Activated CD4-positive, alpha-beta T cell treated with anti-CD3 and anti-CD28 coated beads, Interleukin-2, Interleukin-4, amounts not matched to agents 100 ng/mL and 50 ng/mL, durations not matched to agents 16 hours and 8 hours (primary cell): Measurements from ENCODE around the gene BICDL2.
A peak's percentile ranks its signal among the peaks of the same experiment; 100 is the strongest.
"Not testable (repeated sequence)": the region's sequence is repeated elsewhere in the genome, so short reads cannot be mapped to it uniquely, and the experiment has no call there.

Experiments used
- DNase-seq: peaks from one replicate; pipeline ENCODE4 v3.0.0-alpha.2; 2020; ENCODE audit warnings: low spot score

BICDL2 gene

DNA sequence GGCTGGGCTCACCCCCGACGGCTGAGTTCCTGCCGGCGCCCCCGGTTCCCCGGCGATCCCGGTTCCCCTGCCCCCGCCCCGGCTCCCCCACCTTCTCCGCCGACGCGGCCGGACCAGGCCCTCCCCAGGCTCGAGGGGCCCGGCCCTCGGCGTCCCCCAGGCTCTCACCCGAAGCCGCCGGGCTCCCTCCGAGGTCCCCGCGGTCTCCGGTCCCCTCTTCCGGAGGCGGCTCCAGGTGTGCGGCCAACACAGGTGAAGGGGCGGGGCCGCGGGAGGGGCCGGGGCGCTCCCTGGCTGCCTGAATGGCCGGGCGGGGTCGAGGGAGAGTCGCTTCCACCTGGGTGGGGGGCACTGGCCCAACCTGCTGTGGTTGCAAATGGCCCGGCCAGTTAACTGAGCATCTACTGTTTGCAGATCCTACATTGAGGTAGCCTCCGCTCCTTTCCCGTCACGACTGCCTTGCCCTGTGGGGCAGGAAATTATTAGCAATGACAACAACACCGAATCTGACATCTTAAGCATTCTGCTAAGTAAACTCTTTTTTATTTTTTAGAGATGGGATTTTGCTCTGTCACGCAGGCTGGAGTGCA, at the start of gene BICDL2:
TSS of gene BICDL2 (minus strand) at position 219 of the 590 bp plus-strand sequence. CDS start 1,448 bp downstream, outside the sequence.
- DNase-seq: no peak

DNA sequence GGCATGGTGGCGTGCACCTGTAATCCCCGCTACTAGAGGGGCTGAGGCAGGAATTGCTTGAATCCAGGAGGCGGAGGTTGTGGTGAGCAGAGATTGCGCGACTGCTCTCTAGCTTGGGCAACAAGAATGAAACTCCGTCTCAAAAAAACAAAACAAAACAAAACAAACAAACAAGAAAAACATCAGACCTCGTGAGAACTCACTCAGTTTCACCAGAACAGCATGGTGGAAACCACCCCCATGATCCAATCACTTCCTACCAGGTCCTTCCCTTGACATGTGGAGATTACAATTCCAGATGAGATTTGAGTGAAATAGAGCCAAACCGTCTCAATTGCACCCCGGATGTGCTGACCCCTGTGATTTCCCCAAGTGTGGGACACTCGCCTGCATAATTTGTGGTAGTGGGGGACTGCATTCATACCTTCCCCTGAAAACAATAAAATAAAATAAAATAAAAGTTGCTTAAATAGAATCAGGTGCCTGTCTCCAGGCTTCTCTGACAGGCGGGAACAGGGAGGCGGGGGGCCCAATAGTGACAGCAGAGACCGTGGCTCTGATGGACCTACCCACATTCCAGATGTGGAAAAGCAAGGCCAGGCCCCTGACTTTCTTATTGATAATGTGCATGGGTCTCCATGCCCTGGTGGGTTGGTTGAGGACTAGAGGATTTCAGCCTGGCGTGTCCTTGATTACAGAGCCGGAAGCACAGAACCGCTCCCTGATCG, 49.3 kb upstream of the BICDL2 start:
- no peak for DNase-seq

DNA sequence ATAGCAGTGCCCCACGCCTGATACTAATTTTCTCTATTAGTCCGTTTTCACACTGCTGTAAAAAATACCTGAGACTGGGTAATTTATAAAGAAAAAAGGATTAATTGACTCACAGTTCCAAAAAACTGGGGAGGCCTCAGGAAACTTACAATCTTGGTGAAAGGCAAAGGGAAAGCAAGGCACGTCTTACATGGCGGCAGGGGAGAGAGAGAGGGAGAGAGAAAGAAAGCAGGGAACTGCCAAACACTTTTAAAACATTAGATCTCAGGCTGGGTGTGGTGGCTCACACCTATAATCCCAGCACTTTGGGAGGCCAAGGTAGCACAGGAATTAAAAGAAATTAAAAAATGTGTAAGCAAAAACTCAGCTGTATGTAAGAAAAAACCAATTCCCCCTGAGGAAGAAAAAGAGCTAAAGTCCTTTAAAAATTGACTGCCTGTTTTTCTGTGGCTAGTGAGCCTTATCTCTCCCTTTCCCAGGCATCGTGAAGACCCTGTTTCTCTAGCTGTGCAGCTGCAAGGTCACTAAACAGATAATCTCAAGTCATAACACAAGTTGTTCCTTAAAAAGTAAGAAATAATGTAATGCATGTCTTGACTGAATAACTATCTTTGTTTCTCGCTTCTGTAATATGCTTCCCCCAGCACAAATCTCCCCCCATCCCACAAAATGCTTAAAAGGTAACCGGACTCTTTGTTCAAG, 48.4 kb upstream of the BICDL2 start:
- DNase-seq: no peak

GRCh38 chr16:3084491-3084890, 47.7 kb upstream of the BICDL2 start:
- DNase-seq: no peak

- not testable (repeated sequence) for DNase-seq
Observed at GRCh38 chr16:3083408-3083807, 46.7 kb upstream of the BICDL2 start.

DNA sequence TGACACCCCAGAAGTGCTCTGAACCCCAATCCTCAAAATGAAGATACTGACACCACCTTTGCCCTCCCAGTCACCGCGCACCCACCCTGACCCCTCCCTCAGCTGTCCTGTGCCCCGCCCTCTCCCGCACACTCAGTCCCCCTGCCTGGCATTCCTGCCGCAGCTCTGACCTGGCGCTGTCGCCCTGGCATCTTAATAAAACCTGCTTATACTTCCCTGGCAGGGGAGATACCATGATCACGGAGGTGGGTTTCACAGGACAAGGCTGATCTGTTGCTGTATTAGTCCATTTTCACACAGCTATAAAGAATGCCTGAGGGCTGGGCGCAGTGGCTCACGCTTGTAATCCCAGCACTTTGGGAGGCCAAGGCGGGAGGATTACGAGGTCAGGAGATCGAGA, 45.2 kb upstream of the BICDL2 start:
- DNase-seq: not testable (repeated sequence)

- no peak for DNase-seq
Observed at GRCh38 chr16:3080024-3080423, 43.3 kb upstream of the BICDL2 start.

- peak; percentile 42 for DNase-seq
Observed at GRCh38 chr16:3076577-3076976, 39.8 kb upstream of the BICDL2 start.

DNA sequence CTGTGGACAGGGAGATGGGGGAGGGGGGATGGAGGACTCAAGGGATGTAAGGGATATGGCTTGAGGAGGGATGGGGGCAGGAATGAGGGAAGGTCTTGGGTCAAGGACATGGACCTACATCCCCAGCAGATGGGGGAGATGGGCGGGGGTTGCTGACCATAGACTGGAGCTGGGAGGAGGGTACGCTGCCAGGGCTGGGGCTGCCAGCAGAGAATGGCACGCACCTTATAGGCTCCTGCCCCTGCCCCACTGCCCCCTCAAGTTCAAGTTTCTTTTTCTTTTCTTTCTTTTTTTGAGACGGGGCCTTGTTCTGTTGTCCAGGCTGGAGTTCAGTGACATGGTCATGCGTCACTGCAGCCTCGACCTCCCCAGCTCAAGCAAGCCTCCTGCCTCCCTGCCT, 39.2 kb upstream of the BICDL2 start:
- not testable (repeated sequence) for DNase-seq

- DNase-seq: peak; percentile 27
Observed at GRCh38 chr16:3075523-3075915, 38.8 kb upstream of the BICDL2 start.

- DNase-seq: peak; percentile 96
Observed at GRCh38 chr16:3074860-3075522, 38.2 kb upstream of the BICDL2 start.

- no peak for DNase-seq
Observed at GRCh38 chr16:3073448-3073847, 36.7 kb upstream of the BICDL2 start.

- DNase-seq: not testable (repeated sequence)
Observed at GRCh38 chr16:3072576-3073263, 36.0 kb upstream of the BICDL2 start.

- DNase-seq: peak; percentile 64
Observed at GRCh38 chr16:3072148-3072547, 35.4 kb upstream of the BICDL2 start.

- DNase-seq: no peak
Observed at GRCh38 chr16:3071655-3072054, 34.9 kb upstream of the BICDL2 start.

GRCh38 chr16:3070608-3071111, 33.9 kb upstream of the BICDL2 start:
- DNase-seq: no peak

DNA sequence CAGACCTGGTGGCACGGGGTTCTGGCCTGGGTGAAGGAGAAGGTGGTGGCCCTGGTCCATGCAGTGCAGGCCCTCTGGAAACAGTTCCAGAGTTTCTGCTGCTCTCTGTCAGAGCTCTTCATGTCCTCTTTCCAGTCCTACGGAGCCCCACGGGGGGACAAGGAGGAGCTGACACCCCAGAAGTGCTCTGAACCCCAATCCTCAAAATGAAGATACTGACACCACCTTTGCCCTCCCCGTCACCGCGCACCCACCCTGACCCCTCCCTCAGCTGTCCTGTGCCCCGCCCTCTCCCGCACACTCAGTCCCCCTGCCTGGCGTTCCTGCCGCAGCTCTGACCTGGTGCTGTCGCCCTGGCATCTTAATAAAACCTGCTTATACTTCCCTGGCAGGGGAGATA, 32.4 kb upstream of the BICDL2 start:
- DNase-seq: not testable (repeated sequence)

GRCh38 chr16:3068487-3068886, 31.7 kb upstream of the BICDL2 start:
- no peak for DNase-seq

- no peak for DNase-seq
Observed at GRCh38 chr16:3066440-3066748, 29.6 kb upstream of the BICDL2 start.

GRCh38 chr16:3065742-3066439, 29.1 kb upstream of the BICDL2 start:
- no peak for DNase-seq

DNA sequence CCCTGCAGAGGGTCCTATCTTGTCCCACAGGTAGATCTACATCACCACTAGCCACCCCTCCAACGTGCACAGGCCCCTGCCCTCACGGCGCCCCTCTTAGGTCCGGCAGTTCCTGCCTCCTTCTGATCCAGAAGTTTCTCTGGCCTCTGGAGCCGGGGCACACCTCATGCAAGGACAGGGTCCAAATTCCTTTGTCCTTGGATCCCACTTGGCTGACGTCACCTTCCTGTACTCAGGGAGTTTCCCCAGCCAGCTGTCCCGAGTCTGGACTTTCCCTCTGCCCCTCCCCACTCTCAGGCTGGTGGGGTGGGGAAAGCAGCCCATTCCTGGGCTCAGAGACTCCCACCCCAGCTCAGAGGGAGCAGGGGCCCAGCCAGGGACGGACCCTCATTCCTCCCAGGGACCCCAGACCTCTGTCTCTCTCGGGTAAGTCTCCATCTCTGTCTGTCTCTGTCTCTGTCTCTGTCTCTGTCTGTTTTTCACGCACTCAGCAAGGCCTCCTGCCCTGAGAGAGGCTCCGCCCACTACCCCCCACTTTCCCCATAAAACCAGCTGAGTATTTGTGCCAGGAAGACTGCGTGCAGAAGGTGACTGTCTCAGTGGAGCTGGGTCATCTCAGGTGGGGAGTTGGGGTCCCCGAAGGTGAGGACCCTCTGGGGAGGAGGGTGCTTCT, 28.5 kb upstream of the BICDL2 start, which contains the start of gene IL32:
TSS of gene IL32 (plus strand) at position 572 of the 673 bp plus-strand sequence. CDS start 172 bp downstream, outside the sequence.
- DNase-seq: peak; percentile 86
